ENCODE measurements around the gene KCNS3.
A peak's percentile ranks its signal among the peaks of the same experiment; 100 is the strongest.
"Not testable (repeated sequence)": the region's sequence is repeated elsewhere in the genome, so short reads cannot be mapped to it uniquely, and the experiment has no call there.

KCNS3 gene

GRCh38 chr2:17958466-17959092 is 80.1 kb downstream of the KCNS3 start:
- Mint-ChIP-seq H3K27me3 (ENCODE audit: low read depth, poor library complexity) (no peaks in the 10 kb centered on the region), H3K4me3 (no peak overlapping the region), H3K4me1 (peaks cover 62% of the 10 kb centered on the region), H3K27ac (no peak overlapping the region), H3K9me3 (no peaks in the 10 kb centered on the region), H3K36me3 (ENCODE audit: low read depth) (no peaks in the 10 kb centered on the region)
- TF ChIP-seq CTCF (IDR thresholded peaks at IDR 0.05) = no peak
- no peak for DNase-seq

GRCh38 chr2:17959356-17959755 is 80.9 kb downstream of the KCNS3 start:
- Mint-ChIP-seq H3K27ac (peak overlapping the region; percentile 67), H3K27me3 (ENCODE audit: low read depth, poor library complexity) (no peaks in the 10 kb centered on the region)

GRCh38 chr2:17959833-17960232 is 81.4 kb downstream of the KCNS3 start:
- Mint-ChIP-seq H3K4me3 (no peak overlapping the region), H3K36me3 (ENCODE audit: low read depth) (no peaks in the 10 kb centered on the region), H3K27ac (peak overlapping the region; percentile 1), H3K9me3 (no peaks in the 10 kb centered on the region), H3K27me3 (ENCODE audit: low read depth, poor library complexity) (no peaks in the 10 kb centered on the region), H3K4me1 (peaks cover 54% of the 10 kb centered on the region)
- no peak for TF ChIP-seq CTCF (IDR thresholded peaks at IDR 0.05)
- DNase-seq = no peak

More at GRCh38 chr2:17959356-17959755, 80.9 kb downstream of the KCNS3 start:
- DNase-seq = no peak
- TF ChIP-seq CTCF (IDR thresholded peaks at IDR 0.05) = no peak
- Mint-ChIP-seq H3K9me3 (no peaks in the 10 kb centered on the region), H3K4me3 (peak overlapping the region; percentile 21), H3K4me1 (peaks cover 56% of the 10 kb centered on the region), H3K36me3 (ENCODE audit: low read depth) (no peaks in the 10 kb centered on the region)

GRCh38 chr2:17960925-17961324 is 82.5 kb downstream of the KCNS3 start:
- Mint-ChIP-seq H3K9me3 (no peaks in the 10 kb centered on the region), H3K27ac (no peak overlapping the region), H3K36me3 (ENCODE audit: low read depth) (no peaks in the 10 kb centered on the region), H3K4me3 (no peak overlapping the region), H3K27me3 (ENCODE audit: low read depth, poor library complexity) (no peaks in the 10 kb centered on the region), H3K4me1 (peaks cover 62% of the 10 kb centered on the region)
- no peak for DNase-seq
- TF ChIP-seq CTCF (IDR thresholded peaks at IDR 0.05) = no peak

GRCh38 chr2:17961789-17962188 is 83.3 kb downstream of the KCNS3 start:
- Mint-ChIP-seq H3K9me3 (no peaks in the 10 kb centered on the region), H3K27me3 (ENCODE audit: low read depth, poor library complexity) (no peaks in the 10 kb centered on the region), H3K36me3 (ENCODE audit: low read depth) (no peaks in the 10 kb centered on the region), H3K27ac (no peak overlapping the region), H3K4me3 (no peak overlapping the region), H3K4me1 (peaks cover 70% of the 10 kb centered on the region)
- DNase-seq = no peak
- no peak for TF ChIP-seq CTCF (IDR thresholded peaks at IDR 0.05)

- Mint-ChIP-seq H3K36me3 (ENCODE audit: low read depth) (no peaks in the 10 kb centered on the region), H3K27me3 (ENCODE audit: low read depth, poor library complexity) (no peaks in the 10 kb centered on the region), H3K27ac (peak overlapping the region; percentile 0), H3K4me1 (peaks cover 64% of the 10 kb centered on the region), H3K9me3 (no peaks in the 10 kb centered on the region), H3K4me3 (peak overlapping the region; percentile 31)
- no peak for DNase-seq
- no peak for TF ChIP-seq CTCF (IDR thresholded peaks at IDR 0.05)
Measured at GRCh38 chr2:17962876-17963275, 84.4 kb downstream of the KCNS3 start.

GRCh38 chr2:17963571-17963970 is 85.1 kb downstream of the KCNS3 start:
- H3K4me3 Mint-ChIP-seq = not testable (repeated sequence)
- H3K4me1 Mint-ChIP-seq = peaks cover 64% of the 10 kb centered on the region

More at GRCh38 chr2:17963571-17963970, 85.1 kb downstream of the KCNS3 start:
- not testable (repeated sequence) for H3K36me3 Mint-ChIP-seq (ENCODE audit: low read depth); H3K27me3 Mint-ChIP-seq (ENCODE audit: low read depth, poor library complexity); DNase-seq; H3K9me3 Mint-ChIP-seq
- peak overlapping the region; percentile 0 for H3K27ac Mint-ChIP-seq

Data from nephron progenitor cell (in vitro differentiated cells).